Suprapubic skin (tissue), 4 donors: ENCODE data around the gene JCHAIN.

Experiments used
- CTCF ChIP-seq, 2 donors: fragments of 200-600 bp in 1 of 2; fragments of 450-650 bp in 1 of 2; sonication (generic) in 1 of 2; IDR thresholded peaks; one replicate each; pipeline ENCODE4 v1.5.1; 2016 to 2019; ENCODE audit warnings: antibody characterized with exemption in 2 of 2, mild to moderate bottlenecking in 1 of 2, moderate library complexity in 1 of 2
- POLR2A ChIP-seq, 2 donors: fragments of 450-650 bp; IDR thresholded peaks; one replicate each; pipeline ENCODE4 v1.6.1; 2017; ENCODE audit warnings: antibody characterized with exemption in 2 of 2, mild to moderate bottlenecking in 2 of 2, moderate library complexity in 2 of 2
- POLR2AphosphoS5 ChIP-seq, 3 donors: sonication (generic); formaldehyde crosslinking; IDR thresholded peaks; one replicate each; pipeline ENCODE4 v1.6.1; 2017; ENCODE audit warnings: antibody characterized with exemption in 3 of 3

GRCh38 chr4:70678383-70678999, 12.2 kb upstream of the JCHAIN start:
- TF ChIP-seq CTCF (IDR thresholded peaks at IDR 0.05) (no peak), POLR2A (IDR thresholded peaks at IDR 0.05) (no peak), POLR2AphosphoS5 (IDR thresholded peaks at IDR 0.05) (no peak)
